CD4-positive, alpha-beta T cell (primary cell): ENCODE results near the gene KLC3. TPM values are rescaled to one million over a fixed set of nuclear protein-coding genes. Genes with fewer than 3 reads are reported as not detected.

ENCODE experiments used
- ATAC-seq: fragments of 200-7000 bp; cut with Tn5 transposase; one replicate; pipeline ENCODE4 v1.10.0; 2022; ENCODE audit warnings: mild to moderate bottlenecking; ENCODE audit not compliant: poor library complexity
- CTCF ChIA-PET: fragments of 350-600 bp; sonication (Branson Sonifier 250); formaldehyde crosslinking; loops from one replicate; lab custom pipeline; 2021; ENCODE audit warnings: antibody characterized with exemption, inconsistent platforms; lab: Charles Lee
- POLR2A ChIA-PET: fragments of 350-600 bp; sonication (Branson Sonifier 250); formaldehyde crosslinking; loops from one replicate; lab custom pipeline; 2021; ENCODE audit warnings: antibody characterized with exemption, inconsistent platforms; lab: Charles Lee
- DNase-seq, 14 experiments: peaks; one replicate each; pipeline ENCODE4 v3.0.0-alpha.2; 2013 to 2020; ENCODE audit warnings: mixed read lengths in 2 of 14
- H3K27ac ChIP-seq, 2 donors: one replicate each; pipeline versions ENCODE4 v1.5.1 to v1.7.0; 2013; ENCODE audit warnings: low read length in 2 of 2, low read depth in 1 of 2, mild to moderate bottlenecking in 1 of 2
- H3K27me3 ChIP-seq, 2 experiments: 1 replicate in 1 of 2; 2 replicates in 1 of 2; pipeline versions ENCODE4 v1.6.1 to v1.7.0; 2013; ENCODE audit warnings: low read length in 2 of 2, control low read depth in 1 of 2, mild to moderate bottlenecking in 1 of 2, moderate library complexity in 1 of 2; ENCODE audit not compliant: insufficient read depth in 2 of 2, control insufficient read depth in 1 of 2
- H3K36me3 ChIP-seq: one replicate; pipeline ENCODE4 v1.6.1; 2013; ENCODE audit warnings: low read length, control low read depth; ENCODE audit not compliant: insufficient read depth
- H3K4me1 ChIP-seq: one replicate; pipeline ENCODE4 v1.6.1; 2013; ENCODE audit warnings: low read length, control low read depth; ENCODE audit not compliant: insufficient read depth
- H3K4me3 ChIP-seq: one replicate; pipeline ENCODE4 v1.5.1; 2013; ENCODE audit warnings: mild to moderate bottlenecking, low read length, moderate library complexity
- H3K9me3 ChIP-seq, 2 experiments: 1 replicate in 1 of 2; 2 replicates in 1 of 2; pipeline versions ENCODE4 v1.6.1 to v1.7.0; 2013; ENCODE audit warnings: low read length in 2 of 2, mild to moderate bottlenecking in 2 of 2, control low read depth in 1 of 2, moderate library complexity in 1 of 2; ENCODE audit not compliant: control insufficient read depth in 1 of 2, insufficient read depth in 1 of 2
- H3K27ac Mint-ChIP-seq: one replicate; pipeline ENCODE4 v1.8.0; 2020; ENCODE audit warnings: mixed read lengths
- H3K27me3 Mint-ChIP-seq: one replicate; pipeline ENCODE4 v1.8.0; 2021; ENCODE audit warnings: mixed read lengths
- H3K36me3 Mint-ChIP-seq: one replicate; pipeline ENCODE4 v1.8.0; 2021; ENCODE audit warnings: low read depth, mixed read lengths
- H3K4me1 Mint-ChIP-seq: one replicate; pipeline ENCODE4 v1.8.0; 2021; ENCODE audit warnings: low read depth, mixed read lengths
- H3K4me3 Mint-ChIP-seq: one replicate; pipeline ENCODE4 v1.8.0; 2020; ENCODE audit warnings: mild to moderate bottlenecking, mixed read lengths
- H3K9me3 Mint-ChIP-seq: one replicate; pipeline ENCODE4 v1.8.0; 2020; ENCODE audit warnings: mixed read lengths
- intact Hi-C, 2 experiments: fragments of 100-400 bp; cut with DNase I in 1 of 2; cut with micrococcal nuclease in 1 of 2; formaldehyde crosslinking; loops; one replicate each; pipeline versions ENCODE4 v1.15.1 to v1.9.0; 2023 to 2025; cut with DNase I, micrococcal nuclease
- total RNA-seq, 174 experiments: library from RNA in 2 of 174; stranded (reverse) in 2 of 174; gene quantifications; one replicate each; pipeline ENCODE4 v1.2.3 and lab custom pipeline; 2021 to 2026
- TF ChIP-seq, protein P1 (sequence below): fragments of 200-600 bp; IDR thresholded peaks from one replicate; pipeline ENCODE4 v1.8.0; 2022; ENCODE audit warnings: antibody characterized with exemption, mild to moderate bottlenecking

The KLC3 gene
- total RNA-seq, 2 experiments from 2014 or later: not detected

DNA sequence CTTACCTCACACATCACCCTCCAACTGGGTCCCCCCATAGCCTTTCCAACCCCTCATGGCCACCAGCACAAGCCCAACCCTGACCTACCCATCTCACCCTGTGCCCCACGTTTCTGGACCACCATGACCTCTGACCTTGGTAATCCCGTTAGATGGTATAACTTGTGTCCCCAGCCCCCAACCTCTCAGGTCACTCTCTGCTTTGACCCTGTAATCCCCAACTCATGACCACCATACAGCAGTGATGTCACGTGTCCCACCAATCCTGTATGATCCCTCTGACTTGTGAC, 8.5 kb downstream of the KLC3 start:
- Histone ChIP-seq H3K27ac (no peak overlapping the region), H3K9me3 (peaks cover 0 to 8% of the 10 kb centered on the region in 2 experiments), H3K4me3 (no peak overlapping the region), H3K36me3 (peaks cover 16% of the 10 kb centered on the region), H3K27me3 (peaks cover 11 to 23% of the 10 kb centered on the region in 2 experiments), H3K4me1 (no peaks in the 10 kb centered on the region)
- ChIA-PET CTCF (no interaction called here), POLR2A (no interaction called here)
- no peak for DNase-seq
- H3K4me3 Mint-ChIP-seq: no peak overlapping the region
- TF ChIP-seq, protein P1, sequence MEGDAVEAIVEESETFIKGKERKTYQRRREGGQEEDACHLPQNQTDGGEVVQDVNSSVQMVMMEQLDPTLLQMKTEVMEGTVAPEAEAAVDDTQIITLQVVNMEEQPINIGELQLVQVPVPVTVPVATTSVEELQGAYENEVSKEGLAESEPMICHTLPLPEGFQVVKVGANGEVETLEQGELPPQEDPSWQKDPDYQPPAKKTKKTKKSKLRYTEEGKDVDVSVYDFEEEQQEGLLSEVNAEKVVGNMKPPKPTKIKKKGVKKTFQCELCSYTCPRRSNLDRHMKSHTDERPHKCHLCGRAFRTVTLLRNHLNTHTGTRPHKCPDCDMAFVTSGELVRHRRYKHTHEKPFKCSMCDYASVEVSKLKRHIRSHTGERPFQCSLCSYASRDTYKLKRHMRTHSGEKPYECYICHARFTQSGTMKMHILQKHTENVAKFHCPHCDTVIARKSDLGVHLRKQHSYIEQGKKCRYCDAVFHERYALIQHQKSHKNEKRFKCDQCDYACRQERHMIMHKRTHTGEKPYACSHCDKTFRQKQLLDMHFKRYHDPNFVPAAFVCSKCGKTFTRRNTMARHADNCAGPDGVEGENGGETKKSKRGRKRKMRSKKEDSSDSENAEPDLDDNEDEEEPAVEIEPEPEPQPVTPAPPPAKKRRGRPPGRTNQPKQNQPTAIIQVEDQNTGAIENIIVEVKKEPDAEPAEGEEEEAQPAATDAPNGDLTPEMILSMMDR: no peak
- no peaks in the 10 kb centered on the region for H3K9me3 Mint-ChIP-seq
- peaks cover 20% of the 10 kb centered on the region for H3K36me3 Mint-ChIP-seq
- H3K4me1 Mint-ChIP-seq: no peaks in the 10 kb centered on the region
- no peak for ATAC-seq
- intact Hi-C loops: no loop called here
- no peak overlapping the region for H3K27ac Mint-ChIP-seq
- H3K27me3 Mint-ChIP-seq: peaks cover 18% of the 10 kb centered on the region

DNA sequence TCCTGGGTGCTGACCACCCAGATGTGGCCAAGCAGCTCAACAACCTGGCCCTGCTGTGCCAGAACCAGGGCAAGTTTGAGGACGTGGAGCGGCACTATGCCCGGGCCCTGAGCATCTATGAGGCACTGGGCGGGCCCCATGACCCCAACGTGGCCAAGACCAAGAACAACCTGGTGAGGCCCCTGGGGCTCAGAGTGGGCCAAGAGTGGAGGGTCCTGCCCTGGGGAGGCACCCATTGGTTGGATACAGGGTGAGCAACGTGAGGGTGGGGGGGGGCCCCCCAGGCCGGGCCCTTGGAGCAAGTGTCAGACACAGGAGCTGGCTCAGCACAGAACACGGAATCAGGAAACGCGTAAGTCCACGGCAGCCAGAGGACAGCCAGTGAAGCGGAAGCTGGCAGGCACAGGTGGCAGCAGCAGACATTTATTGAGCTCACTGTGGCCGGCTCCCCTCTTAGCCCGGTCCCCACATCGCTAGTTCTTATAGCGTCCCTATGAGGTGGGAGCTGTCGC, 8.9 kb downstream of the KLC3 start:
- Mint-ChIP-seq H3K36me3 (peaks cover 21% of the 10 kb centered on the region), H3K4me3 (no peak overlapping the region), H3K27ac (no peak overlapping the region), H3K4me1 (no peaks in the 10 kb centered on the region), H3K27me3 (peaks cover 14% of the 10 kb centered on the region), H3K9me3 (no peaks in the 10 kb centered on the region)
- Histone ChIP-seq H3K4me1 (no peaks in the 10 kb centered on the region), H3K4me3 (no peak overlapping the region), H3K36me3 (peaks cover 20% of the 10 kb centered on the region), H3K27me3 (peaks cover 8 to 20% of the 10 kb centered on the region in 2 experiments), H3K27ac (no peak overlapping the region), H3K9me3 (peaks cover 0 to 8% of the 10 kb centered on the region in 2 experiments)
- TF ChIP-seq, protein P1: no peak
- DNase-seq (peak in 1 of 14 experiments; percentile 12), ATAC-seq (no peak)
- CTCF ChIA-PET: no interaction called here
- intact Hi-C loops: no loop called here
- POLR2A ChIA-PET: no interaction called here

DNA sequence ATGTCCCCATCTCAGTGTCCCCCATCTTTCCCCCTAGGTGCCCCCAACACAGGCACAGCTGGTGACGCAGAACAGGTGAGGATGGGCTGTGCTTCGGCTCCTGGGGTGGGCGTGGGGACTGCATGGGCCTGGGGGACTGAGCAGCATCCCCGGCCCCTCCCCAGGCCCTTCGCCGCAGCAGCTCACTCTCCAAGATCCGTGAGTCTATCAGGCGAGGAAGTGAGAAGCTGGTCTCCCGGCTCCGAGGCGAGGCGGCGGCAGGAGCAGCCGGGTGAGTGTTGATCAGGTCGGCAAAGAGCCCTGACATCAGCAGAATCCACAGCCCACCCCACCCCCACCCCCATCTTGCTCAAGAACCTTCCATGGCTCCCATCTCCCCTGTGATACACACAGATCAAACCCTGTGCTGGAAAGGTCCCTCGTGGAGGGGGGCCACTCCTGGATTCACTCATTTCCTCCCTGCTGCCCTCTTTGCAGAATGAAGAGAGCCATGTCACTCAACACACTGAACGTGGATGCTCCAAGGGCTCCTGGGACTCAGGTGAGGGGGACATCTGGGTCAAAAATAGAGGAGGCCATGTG, 10.0 kb downstream of the KLC3 start:
- ATAC-seq: no peak
- ChIA-PET CTCF (no interaction called here), POLR2A (no interaction called here)
- Mint-ChIP-seq H3K4me1 (no peaks in the 10 kb centered on the region), H3K9me3 (no peaks in the 10 kb centered on the region), H3K27ac (no peak overlapping the region), H3K36me3 (peaks cover 25% of the 10 kb centered on the region), H3K4me3 (no peak overlapping the region), H3K27me3 (peaks cover 7% of the 10 kb centered on the region)
- DNase-seq: peak in 1 of 14 experiments; percentile 13
- Histone ChIP-seq H3K36me3 (peaks cover 22% of the 10 kb centered on the region), H3K27ac (no peak overlapping the region), H3K9me3 (peaks cover 0 to 12% of the 10 kb centered on the region in 2 experiments), H3K4me3 (no peak overlapping the region), H3K4me1 (no peaks in the 10 kb centered on the region), H3K27me3 (peaks cover 0 to 12% of the 10 kb centered on the region in 2 experiments)
- TF ChIP-seq, protein P1: no peak
- intact Hi-C loops: no loop called here
